HEK293 (cell line): ENCODE results near the gene PKIB.
A peak's percentile ranks its signal among the peaks of the same experiment; 100 is the strongest.

Source experiments
- CTCF ChIA-PET: fragments of 350-600 bp; formaldehyde crosslinking; extraction: SDS; loops from one replicate; lab custom pipeline; 2021; ENCODE audit warnings: antibody characterized with exemption; lab: Yijun Ruan, JAX
- POLR2A ChIA-PET: fragments of 300-600 bp; formaldehyde crosslinking; extraction: SDS; loops from one replicate; lab custom pipeline; 2020; ENCODE audit warnings: antibody characterized with exemption, inconsistent platforms; lab: Yijun Ruan, JAX
- H3K27ac ChIP-seq: fragments of 200-500 bp; sonication (Bioruptor generic); 2 replicates; pipeline ENCODE4 v1.5.1; 2014; ENCODE audit warnings: low read depth, low read length, control low read depth, inconsistent platforms; ENCODE audit errors: extremely low read depth
- H3K36me3 ChIP-seq, 2 experiments: fragments of 200-500 bp in 1 of 2; sonication (Bioruptor generic) in 1 of 2; 1 replicate in 1 of 2; 2 replicates in 1 of 2; pipeline ENCODE4 v1.5.1; 2014 to 2017; ENCODE audit warnings: inconsistent platforms in 2 of 2, low read length in 2 of 2; ENCODE audit not compliant: control insufficient read depth in 2 of 2, insufficient read depth in 1 of 2
- H3K4me1 ChIP-seq: fragments of 200-500 bp; sonication (Bioruptor generic); 2 replicates; pipeline ENCODE4 v1.5.1; 2014; ENCODE audit warnings: mild to moderate bottlenecking, low read length, inconsistent platforms; ENCODE audit not compliant: control insufficient read depth, insufficient read depth
- H3K4me3 ChIP-seq: 2 replicates; pipeline ENCODE4 v1.5.1; 2011; ENCODE audit warnings: low read depth, mild to moderate bottlenecking, control low read depth, low read length, moderate library complexity
- H3K9me3 ChIP-seq: fragments of 200-500 bp; sonication (Bioruptor generic); 2 replicates; pipeline ENCODE4 v1.5.1; 2014; ENCODE audit warnings: low read depth, low read length, inconsistent platforms; ENCODE audit not compliant: control insufficient read depth, insufficient read depth
- BCL11B ChIP-seq: fragments of 450-650 bp; formaldehyde crosslinking; IDR thresholded peaks from 2 replicates; pipeline ENCODE4 v1.5.1; 2016; ENCODE audit warnings: low read depth, missing biosample characterization, missing genetic modification characterization
- GLIS1 ChIP-seq: fragments of 450-650 bp; formaldehyde crosslinking; IDR thresholded peaks from 2 replicates; pipeline ENCODE4 v1.5.1; 2016; ENCODE audit warnings: missing biosample characterization, missing genetic modification characterization
- MYNN ChIP-seq: fragments of 450-650 bp; formaldehyde crosslinking; IDR thresholded peaks from 2 replicates; pipeline ENCODE4 v1.5.1; 2016; ENCODE audit warnings: missing biosample characterization, missing genetic modification characterization, borderline replicate concordance
- PRDM4 ChIP-seq: fragments of 450-650 bp; formaldehyde crosslinking; IDR thresholded peaks from 2 replicates; pipeline ENCODE4 v1.5.1; 2017; ENCODE audit warnings: missing biosample characterization, missing genetic modification characterization
- SCRT1 ChIP-seq: fragments of 450-650 bp; formaldehyde crosslinking; IDR thresholded peaks from 2 replicates; pipeline ENCODE4 v1.5.1; 2016; ENCODE audit warnings: missing biosample characterization, missing genetic modification characterization, borderline replicate concordance
- SP2 ChIP-seq: fragments of 450-650 bp; formaldehyde crosslinking; IDR thresholded peaks from 2 replicates; pipeline ENCODE4 v1.5.1; 2016; ENCODE audit warnings: missing biosample characterization, missing genetic modification characterization
- ZFP3 ChIP-seq: fragments of 450-650 bp; formaldehyde crosslinking; IDR thresholded peaks from 2 replicates; pipeline ENCODE4 v1.5.1; 2016; ENCODE audit warnings: low read depth, missing biosample characterization, missing genetic modification characterization
- ZNF133 ChIP-seq: fragments of 450-650 bp; formaldehyde crosslinking; IDR thresholded peaks from 2 replicates; pipeline ENCODE4 v1.5.1; 2016; ENCODE audit warnings: missing biosample characterization, missing genetic modification characterization
- ZNF146 ChIP-seq: fragments of 450-650 bp; formaldehyde crosslinking; IDR thresholded peaks from 2 replicates; pipeline ENCODE4 v1.5.1; 2016; ENCODE audit warnings: missing biosample characterization, missing genetic modification characterization
- ZNF174 ChIP-seq: fragments of 450-650 bp; formaldehyde crosslinking; IDR thresholded peaks from 2 replicates; pipeline ENCODE4 v1.5.0; 2017; ENCODE audit warnings: missing biosample characterization, mild to moderate bottlenecking, missing genetic modification characterization
- ZNF335 ChIP-seq: fragments of 450-650 bp; formaldehyde crosslinking; conservative IDR thresholded peaks from 2 replicates; pipeline ENCODE4 v1.5.1; 2016; ENCODE audit warnings: missing biosample characterization, missing genetic modification characterization
- ZNF350 ChIP-seq: fragments of 450-650 bp; formaldehyde crosslinking; IDR thresholded peaks from 2 replicates; pipeline ENCODE4 v1.5.0; 2017; ENCODE audit warnings: missing biosample characterization, mild to moderate bottlenecking, missing genetic modification characterization
- ZNF354C ChIP-seq: fragments of 450-650 bp; formaldehyde crosslinking; IDR thresholded peaks from 2 replicates; pipeline ENCODE4 v1.5.1; 2016; ENCODE audit warnings: missing biosample characterization, missing genetic modification characterization, low read depth, borderline replicate concordance
- ZNF426 ChIP-seq: fragments of 450-650 bp; formaldehyde crosslinking; IDR thresholded peaks from 2 replicates; pipeline ENCODE4 v1.5.1; 2017; ENCODE audit warnings: missing biosample characterization, missing genetic modification characterization, mild to moderate bottlenecking, inconsistent platforms, moderate library complexity
- ZNF513 ChIP-seq: fragments of 450-650 bp; IDR thresholded peaks from 2 replicates; pipeline ENCODE4 v1.5.1; 2018; ENCODE audit warnings: missing biosample characterization, missing genetic modification characterization
- ZNF580 ChIP-seq: fragments of 450-650 bp; formaldehyde crosslinking; IDR thresholded peaks from 2 replicates; pipeline ENCODE4 v1.5.1; 2016; ENCODE audit warnings: missing biosample characterization, missing genetic modification characterization
- ZNF660 ChIP-seq: fragments of 450-650 bp; IDR thresholded peaks from 2 replicates; pipeline ENCODE4 v1.5.1; 2018; ENCODE audit warnings: missing biosample characterization, mild to moderate bottlenecking, missing genetic modification characterization
- ZNF670 ChIP-seq: fragments of 450-650 bp; formaldehyde crosslinking; IDR thresholded peaks from 2 replicates; pipeline ENCODE4 v1.5.1; 2016; ENCODE audit warnings: missing biosample characterization, missing genetic modification characterization, low read depth
- ZNF707 ChIP-seq: fragments of 450-650 bp; formaldehyde crosslinking; IDR thresholded peaks from 2 replicates; pipeline ENCODE4 v1.5.1; 2016; ENCODE audit warnings: missing biosample characterization, missing genetic modification characterization
- ZNF76 ChIP-seq: fragments of 450-650 bp; formaldehyde crosslinking; IDR thresholded peaks from 2 replicates; pipeline ENCODE4; 2016; ENCODE audit warnings: low read depth, missing biosample characterization, missing genetic modification characterization, borderline replicate concordance
- ZNF776 ChIP-seq: fragments of 450-650 bp; formaldehyde crosslinking; IDR thresholded peaks from 2 replicates; pipeline ENCODE4 v1.5.0; 2017; ENCODE audit warnings: missing biosample characterization, missing genetic modification characterization, borderline replicate concordance
- ZSCAN4 ChIP-seq: fragments of 450-650 bp; formaldehyde crosslinking; IDR thresholded peaks from 2 replicates; pipeline ENCODE4 v1.5.1; 2017; ENCODE audit warnings: missing biosample characterization, missing genetic modification characterization
- TF ChIP-seq, protein P1 (sequence below): sonication (generic); formaldehyde crosslinking; IDR thresholded peaks from 2 replicates; pipeline ENCODE4 v1.8.1; 2022; ENCODE audit warnings: mild to moderate bottlenecking, moderate library complexity, missing genetic modification reagents
- TF ChIP-seq, protein P2 (sequence below): fragments of 450-650 bp; formaldehyde crosslinking; IDR thresholded peaks from 2 replicates; pipeline ENCODE4 v1.5.1; 2016; ENCODE audit warnings: missing biosample characterization, missing genetic modification characterization, borderline replicate concordance

Gene PKIB

GRCh38 chr6:122735582-122735981 is 125.4 kb downstream of the PKIB start (continued):
- TF ChIP-seq ZFP3 (tag by site-specific recombination): no peak
- TF ChIP-seq ZNF76 (tag by site-specific recombination): no peak
- no peak for TF ChIP-seq ZNF146
- no peak for TF ChIP-seq ZNF354C (tag by site-specific recombination)
- TF ChIP-seq ZNF426 (tag by site-specific recombination): no peak
- TF ChIP-seq, protein P1, sequence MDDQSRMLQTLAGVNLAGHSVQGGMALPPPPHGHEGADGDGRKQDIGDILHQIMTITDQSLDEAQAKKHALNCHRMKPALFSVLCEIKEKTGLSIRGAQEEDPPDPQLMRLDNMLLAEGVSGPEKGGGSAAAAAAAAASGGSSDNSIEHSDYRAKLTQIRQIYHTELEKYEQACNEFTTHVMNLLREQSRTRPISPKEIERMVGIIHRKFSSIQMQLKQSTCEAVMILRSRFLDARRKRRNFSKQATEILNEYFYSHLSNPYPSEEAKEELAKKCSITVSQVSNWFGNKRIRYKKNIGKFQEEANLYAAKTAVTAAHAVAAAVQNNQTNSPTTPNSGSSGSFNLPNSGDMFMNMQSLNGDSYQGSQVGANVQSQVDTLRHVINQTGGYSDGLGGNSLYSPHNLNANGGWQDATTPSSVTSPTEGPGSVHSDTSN (CRISPR knock-in tag): no peak
- no peak for TF ChIP-seq ZNF707 (tag by site-specific recombination)
- TF ChIP-seq, protein P2, sequence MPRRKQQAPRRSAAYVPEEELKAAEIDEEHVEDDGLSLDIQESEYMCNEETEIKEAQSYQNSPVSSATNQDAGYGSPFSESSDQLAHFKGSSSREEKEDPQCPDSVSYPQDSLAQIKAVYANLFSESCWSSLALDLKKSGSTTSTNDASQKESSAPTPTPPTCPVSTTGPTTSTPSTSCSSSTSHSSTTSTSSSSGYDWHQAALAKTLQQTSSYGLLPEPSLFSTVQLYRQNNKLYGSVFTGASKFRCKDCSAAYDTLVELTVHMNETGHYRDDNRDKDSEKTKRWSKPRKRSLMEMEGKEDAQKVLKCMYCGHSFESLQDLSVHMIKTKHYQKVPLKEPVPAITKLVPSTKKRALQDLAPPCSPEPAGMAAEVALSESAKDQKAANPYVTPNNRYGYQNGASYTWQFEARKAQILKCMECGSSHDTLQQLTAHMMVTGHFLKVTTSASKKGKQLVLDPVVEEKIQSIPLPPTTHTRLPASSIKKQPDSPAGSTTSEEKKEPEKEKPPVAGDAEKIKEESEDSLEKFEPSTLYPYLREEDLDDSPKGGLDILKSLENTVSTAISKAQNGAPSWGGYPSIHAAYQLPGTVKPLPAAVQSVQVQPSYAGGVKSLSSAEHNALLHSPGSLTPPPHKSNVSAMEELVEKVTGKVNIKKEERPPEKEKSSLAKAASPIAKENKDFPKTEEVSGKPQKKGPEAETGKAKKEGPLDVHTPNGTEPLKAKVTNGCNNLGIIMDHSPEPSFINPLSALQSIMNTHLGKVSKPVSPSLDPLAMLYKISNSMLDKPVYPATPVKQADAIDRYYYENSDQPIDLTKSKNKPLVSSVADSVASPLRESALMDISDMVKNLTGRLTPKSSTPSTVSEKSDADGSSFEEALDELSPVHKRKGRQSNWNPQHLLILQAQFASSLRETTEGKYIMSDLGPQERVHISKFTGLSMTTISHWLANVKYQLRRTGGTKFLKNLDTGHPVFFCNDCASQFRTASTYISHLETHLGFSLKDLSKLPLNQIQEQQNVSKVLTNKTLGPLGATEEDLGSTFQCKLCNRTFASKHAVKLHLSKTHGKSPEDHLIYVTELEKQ: peak; percentile 83; the same call in 1 of the 2 replicates
- TF ChIP-seq ZNF513 (tag by site-specific recombination): no peak
- no peak for TF ChIP-seq ZNF670 (tag by site-specific recombination)
- no peak for TF ChIP-seq ZNF776 (tag by site-specific recombination)
- no peak for TF ChIP-seq ZNF133 (tag by site-specific recombination)
- no peak for TF ChIP-seq BCL11B (tag by site-specific recombination)

DNA sequence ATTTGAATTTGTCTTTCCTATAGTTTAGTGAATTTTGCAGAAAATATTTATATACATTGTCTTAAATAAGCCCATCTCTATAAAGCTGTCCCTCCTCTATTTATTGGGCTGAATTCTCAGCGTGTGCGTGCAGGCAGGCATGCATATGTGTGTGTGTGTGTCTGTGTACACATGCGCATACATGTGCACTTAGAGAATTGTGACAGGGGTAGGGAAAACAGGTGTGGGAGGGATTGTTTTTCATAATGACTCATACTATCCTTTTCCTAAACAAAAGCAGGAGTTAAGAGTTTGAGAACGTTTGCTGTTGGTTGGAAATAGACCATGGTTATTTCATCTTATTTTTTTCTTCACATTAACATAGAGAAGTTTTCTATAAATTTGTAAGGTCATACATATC is 126.0 kb downstream of the PKIB start:
- TF ChIP-seq ZNF174 (tag by site-specific recombination) (no peak), PRDM4 (no peak), ZNF660 (tag by site-specific recombination) (no peak), SP2 (tag by site-specific recombination) (no peak), ZNF580 (tag by site-specific recombination) (no peak), ZNF335 (tag by site-specific recombination) (peak; percentile 19), SCRT1 (tag by site-specific recombination) (0 out of 2 replicates have a peak, but pooled peaks have one; percentile 0), GLIS1 (no peak), MYNN (no peak), ZSCAN4 (tag by site-specific recombination) (no peak), ZNF350 (tag by site-specific recombination) (no peak)
- H3K27ac ChIP-seq: no peak overlapping the region
- no peaks in the 10 kb centered on the region for H3K9me3 ChIP-seq
- H3K4me3 ChIP-seq: no peak overlapping the region
- no peaks in the 10 kb centered on the region for H3K36me3 ChIP-seq
- no peaks in the 10 kb centered on the region for H3K4me1 ChIP-seq
- CTCF ChIA-PET: interaction anchor here (10.7 kb wide), 1 partner anchor 103 kb away, joined by 196 read pairs; no protein-coding TSS in a partner anchor
- POLR2A ChIA-PET: no interaction called here
